Ectodermal cell (in vitro differentiated cells): ENCODE results near the gene NOTCH1.

Experiments
- H3K27ac ChIP-seq: 2 replicates; pipeline ENCODE4 v1.7.0; 2013; ENCODE audit warnings: mild to moderate bottlenecking, low read depth, low read length; ENCODE audit not compliant: insufficient read depth, poor library complexity, severe bottlenecking
- H3K27me3 ChIP-seq: 2 replicates; pipeline ENCODE4 v1.7.0; 2013; ENCODE audit warnings: mild to moderate bottlenecking, low read length; ENCODE audit not compliant: insufficient read depth, control insufficient read depth, poor library complexity, severe bottlenecking
- H3K36me3 ChIP-seq: one replicate; pipeline ENCODE4 v1.7.0; 2013; ENCODE audit warnings: low read length; ENCODE audit not compliant: control insufficient read depth, insufficient read depth
- H3K4me1 ChIP-seq: one replicate; pipeline ENCODE4 v1.7.0; 2013; ENCODE audit warnings: low read length; ENCODE audit not compliant: control insufficient read depth, insufficient read depth
- H3K4me3 ChIP-seq: 2 replicates; pipeline ENCODE4 v1.7.0; 2013; ENCODE audit warnings: low read depth, low read length, control low read depth; ENCODE audit not compliant: insufficient read depth
- H3K9me3 ChIP-seq: 2 replicates; pipeline ENCODE4 v1.7.0; 2013; ENCODE audit warnings: mild to moderate bottlenecking, low read length, moderate library complexity; ENCODE audit not compliant: control insufficient read depth
- WGBS, 2 experiments: methylation state at CpG; one replicate each; pipeline ENCODE4 v1.1.7; 2013; ENCODE audit warnings: missing lambda C conversion rate in 2 of 2; 5-methylcytosine and 5-hydroxymethylcytosine counted together

The NOTCH1 gene

GRCh38 chr9:136516191-136516654, 29.6 kb downstream of the NOTCH1 start:
- H3K36me3 ChIP-seq: peaks cover 36% of the 10 kb centered on the region
- H3K9me3 ChIP-seq: no peaks in the 10 kb centered on the region
- H3K4me1 ChIP-seq: peaks cover 5% of the 10 kb centered on the region
- WGBS, 2 experiments: 86 to 89% methylated on average over 19 of the region's 19 CpGs
- H3K4me3 ChIP-seq: no peak overlapping the region
- H3K27ac ChIP-seq: no peak overlapping the region
- H3K27me3 ChIP-seq: no peaks in the 10 kb centered on the region

- no peak overlapping the region for H3K27ac ChIP-seq
- no peaks in the 10 kb centered on the region for H3K9me3 ChIP-seq
- WGBS, 2 experiments: 97% methylated on average over 28 of the region's 28 CpGs
- H3K36me3 ChIP-seq: peaks cover 36% of the 10 kb centered on the region
- H3K4me3 ChIP-seq: no peak overlapping the region
- H3K4me1 ChIP-seq: peaks cover 5% of the 10 kb centered on the region
- no peaks in the 10 kb centered on the region for H3K27me3 ChIP-seq
Measured at GRCh38 chr9:136515276-136515675, 30.6 kb downstream of the NOTCH1 start.

GRCh38 chr9:136514022-136514714, 31.7 kb downstream of the NOTCH1 start:
- no peaks in the 10 kb centered on the region for H3K27me3 ChIP-seq
- WGBS, 2 experiments: 94% methylated on average over 29 of the region's 29 CpGs
- H3K36me3 ChIP-seq: peaks cover 41% of the 10 kb centered on the region
- H3K4me1 ChIP-seq: no peaks in the 10 kb centered on the region
- H3K4me3 ChIP-seq: no peak overlapping the region
- H3K9me3 ChIP-seq: no peaks in the 10 kb centered on the region
- no peak overlapping the region for H3K27ac ChIP-seq

GRCh38 chr9:136513191-136513590, 32.7 kb downstream of the NOTCH1 start:
- Histone ChIP-seq H3K4me3 (no peak overlapping the region), H3K27me3 (no peaks in the 10 kb centered on the region), H3K27ac (no peak overlapping the region), H3K9me3 (no peaks in the 10 kb centered on the region), H3K4me1 (no peaks in the 10 kb centered on the region), H3K36me3 (peaks cover 44% of the 10 kb centered on the region)
- WGBS, 2 experiments: 97% methylated on average over 16 of the region's 16 CpGs

- Histone ChIP-seq H3K4me3 (no peak overlapping the region), H3K27me3 (no peaks in the 10 kb centered on the region), H3K4me1 (no peaks in the 10 kb centered on the region), H3K9me3 (no peaks in the 10 kb centered on the region), H3K27ac (peak overlapping the region; percentile 70), H3K36me3 (peaks cover 48% of the 10 kb centered on the region)
- 91 to 94% methylated on average over 9 to 13 of the region's 13 CpGs for WGBS, 2 experiments
Measured at GRCh38 chr9:136512651-136513071, 33.2 kb downstream of the NOTCH1 start.

- Histone ChIP-seq H3K4me1 (no peaks in the 10 kb centered on the region), H3K27me3 (no peaks in the 10 kb centered on the region), H3K4me3 (no peak overlapping the region), H3K36me3 (peaks cover 43% of the 10 kb centered on the region), H3K27ac (peak overlapping the region; percentile 70), H3K9me3 (no peaks in the 10 kb centered on the region)
- 94% methylated on average over 46 of the region's 46 CpGs for WGBS, 2 experiments
Measured at GRCh38 chr9:136511670-136512592, 33.9 kb downstream of the NOTCH1 start.

GRCh38 chr9:136511144-136511669, 34.6 kb downstream of the NOTCH1 start:
- no peaks in the 10 kb centered on the region for H3K27me3 ChIP-seq
- no peaks in the 10 kb centered on the region for H3K4me1 ChIP-seq
- H3K9me3 ChIP-seq: no peaks in the 10 kb centered on the region
- H3K4me3 ChIP-seq: no peak overlapping the region
- H3K27ac ChIP-seq: no peak overlapping the region
- peaks cover 43% of the 10 kb centered on the region for H3K36me3 ChIP-seq
- 96 to 97% methylated on average over 28 of the region's 28 CpGs for WGBS, 2 experiments

GRCh38 chr9:136510561-136510960, 35.3 kb downstream of the NOTCH1 start:
- WGBS, 2 experiments: 93 to 96% methylated on average over 26 of the region's 26 CpGs

GRCh38 chr9:136509549-136509948, 36.3 kb downstream of the NOTCH1 start:
- H3K36me3 ChIP-seq: peaks cover 51% of the 10 kb centered on the region
- no peaks in the 10 kb centered on the region for H3K27me3 ChIP-seq
- no peak overlapping the region for H3K27ac ChIP-seq
- WGBS, 2 experiments: 97% methylated on average over 27 of the region's 27 CpGs
- H3K4me3 ChIP-seq: no peak overlapping the region
- H3K9me3 ChIP-seq: no peaks in the 10 kb centered on the region
- no peaks in the 10 kb centered on the region for H3K4me1 ChIP-seq

More at GRCh38 chr9:136510561-136510960, 35.3 kb downstream of the NOTCH1 start:
- H3K9me3 ChIP-seq: no peaks in the 10 kb centered on the region
- H3K27ac ChIP-seq: no peak overlapping the region
- H3K36me3 ChIP-seq: peaks cover 43% of the 10 kb centered on the region
- no peak overlapping the region for H3K4me3 ChIP-seq
- no peaks in the 10 kb centered on the region for H3K27me3 ChIP-seq
- H3K4me1 ChIP-seq: no peaks in the 10 kb centered on the region
